Measurements from ENCODE around the gene PDYN.

PDYN gene

GRCh38 chr20:2001119-2001518 lies 7.3 kb upstream of the PDYN start:
- no peaks in the 10 kb centered on the region for H3K4me1 ChIP-seq
- no peaks in the 10 kb centered on the region for H3K36me3 ChIP-seq
- H3K4me3 ChIP-seq = no peak overlapping the region
- peaks cover 0 to 52% of the 10 kb centered on the region in 2 donors for H3K27me3 ChIP-seq
- no peak for DNase-seq
- no peak overlapping the region for H3K27ac ChIP-seq
- H3K9me3 ChIP-seq = no peaks in the 10 kb centered on the region
- intact Hi-C loops (cut with DNase I; ENCODE audit: low total_unique reads) = no loop called here
- TF ChIP-seq CTCF (IDR thresholded peaks at IDR 0.05) = no peak

GRCh38 chr20:2000285-2000684 lies 6.4 kb upstream of the PDYN start:
- intact Hi-C loops (cut with DNase I; ENCODE audit: low total_unique reads) = no loop called here
- no peak for DNase-seq
- no peaks in the 10 kb centered on the region for H3K36me3 ChIP-seq
- no peak overlapping the region for H3K4me3 ChIP-seq
- no peak for TF ChIP-seq CTCF (IDR thresholded peaks at IDR 0.05)
- no peaks in the 10 kb centered on the region for H3K4me1 ChIP-seq
- H3K27me3 ChIP-seq = peaks cover 0 to 57% of the 10 kb centered on the region in 2 donors
- H3K9me3 ChIP-seq = no peaks in the 10 kb centered on the region
- H3K27ac ChIP-seq = no peak overlapping the region

GRCh38 chr20:1998715-1999114 lies 4.9 kb upstream of the PDYN start:
- Histone ChIP-seq H3K27ac (no peak overlapping the region), H3K4me1 (no peaks in the 10 kb centered on the region), H3K36me3 (no peaks in the 10 kb centered on the region), H3K9me3 (no peaks in the 10 kb centered on the region), H3K4me3 (no peak overlapping the region), H3K27me3 (peaks cover 0 to 53% of the 10 kb centered on the region in 2 donors)
- intact Hi-C loops (cut with DNase I; ENCODE audit: low total_unique reads) = no loop called here
- no peak for TF ChIP-seq CTCF (IDR thresholded peaks at IDR 0.05)
- no peak for DNase-seq

- TF ChIP-seq CTCF (IDR thresholded peaks at IDR 0.05) = no peak
- H3K9me3 ChIP-seq = no peaks in the 10 kb centered on the region
- no peak overlapping the region for H3K27ac ChIP-seq
- intact Hi-C loops (cut with DNase I; ENCODE audit: low total_unique reads) = no loop called here
- no peaks in the 10 kb centered on the region for H3K36me3 ChIP-seq
- H3K4me3 ChIP-seq = no peak overlapping the region
- no peaks in the 10 kb centered on the region for H3K4me1 ChIP-seq
- no peak for DNase-seq
- peaks cover 0 to 54% of the 10 kb centered on the region in 2 donors for H3K27me3 ChIP-seq
Observed at GRCh38 chr20:1998193-1998520, 4.3 kb upstream of the PDYN start.

- Histone ChIP-seq H3K27ac (no peak overlapping the region), H3K4me3 (no peak overlapping the region), H3K4me1 (no peaks in the 10 kb centered on the region), H3K36me3 (no peaks in the 10 kb centered on the region), H3K27me3 (peaks cover 0 to 49% of the 10 kb centered on the region in 2 donors), H3K9me3 (no peaks in the 10 kb centered on the region)
- intact Hi-C loops (cut with DNase I; ENCODE audit: low total_unique reads) = no loop called here
- no peak for TF ChIP-seq CTCF (IDR thresholded peaks at IDR 0.05)
- no peak for DNase-seq
Observed at GRCh38 chr20:1997483-1998192, 3.8 kb upstream of the PDYN start.
